Right renal pelvis (tissue), 4 donors: Measurements from ENCODE around the gene SEMA4G. TPM values are rescaled to one million over a fixed set of nuclear protein-coding genes. Genes with fewer than 3 reads are reported as not detected.

Experiments used
- DNase-seq, 4 donors: peaks; one replicate each; pipeline ENCODE4 v3.0.0-alpha.2; 2013; ENCODE audit warnings: low read depth in 4 of 4, low spot score in 3 of 4, missing footprints in 1 of 4
- polyA plus RNA-seq, 4 donors: library from polyadenylated mRNA; unstranded; fragments of 120-200 nt; gene quantifications; one replicate each; pipeline ENCODE4 v1.2.1, GENCODE V29; 2013; ENCODE audit not compliant: insufficient read length in 4 of 4

The SEMA4G gene
- polyA plus RNA-seq = 10 to 100 TPM; 43.1 to 55.2 (median 46.7) TPM

GRCh38 chr10:100969187-100970075 lies at the start of gene SEMA4G:
SEMA4G (plus strand) TSS chr10:100969504; CDS start chr10:100972913, 3,409 bp downstream.
- peak in 2 of 4 donors; percentile 27 to 45 for DNase-seq

GRCh38 chr10:100923580-100923979 lies 45.7 kb upstream of the SEMA4G start:
- no peak for DNase-seq

GRCh38 chr10:100927266-100927665 lies 42.0 kb upstream of the SEMA4G start:
- DNase-seq = no peak

GRCh38 chr10:100928039-100928438 lies 41.3 kb upstream of the SEMA4G start:
- DNase-seq = no peak

- no peak for DNase-seq
These were observed 38.9 kb upstream of the SEMA4G start for GRCh38 chr10:100930368-100930767.

GRCh38 chr10:100934084-100934659 lies 35.1 kb upstream of the SEMA4G start:
- DNase-seq = no peak

GRCh38 chr10:100939763-100940344 lies 29.4 kb upstream of the SEMA4G start:
- DNase-seq = no peak

GRCh38 chr10:100942229-100942628 lies 27.1 kb upstream of the SEMA4G start:
- DNase-seq = no peak

- DNase-seq = no peak
These were observed 25.8 kb upstream of the SEMA4G start for GRCh38 chr10:100943508-100943907.

- no peak for DNase-seq
These were observed 23.6 kb upstream of the SEMA4G start for GRCh38 chr10:100945754-100946153.

- DNase-seq = no peak
These were observed 20.4 kb upstream of the SEMA4G start for GRCh38 chr10:100948916-100949315.

GRCh38 chr10:100960251-100960650 lies 9.1 kb upstream of the SEMA4G start:
- DNase-seq = no peak

- no peak for DNase-seq
These were observed 6.8 kb upstream of the SEMA4G start for GRCh38 chr10:100962351-100963080.

- no peak for DNase-seq
These were observed 5.5 kb upstream of the SEMA4G start for GRCh38 chr10:100963826-100964225.

- DNase-seq = no peak
These were observed 3.5 kb upstream of the SEMA4G start for GRCh38 chr10:100965820-100966219.

GRCh38 chr10:100966887-100967286 lies 2.4 kb upstream of the SEMA4G start:
- DNase-seq = no peak

GRCh38 chr10:100967332-100967731 lies 2.0 kb upstream of the SEMA4G start:
- DNase-seq = no peak

- no peak for DNase-seq
These were observed 1.1 kb upstream of the SEMA4G start for GRCh38 chr10:100968062-100968736.

GRCh38 chr10:100968863-100969186 lies 479 bp upstream of the SEMA4G start:
- DNase-seq = no peak

- no peak for DNase-seq
These were observed 991 bp downstream of the SEMA4G start for GRCh38 chr10:100970076-100970913.
